ENCODE results near the gene SELPLG.

The SELPLG gene

GRCh38 chr12:108580531-108580930 is 53.2 kb downstream of the SELPLG start:
- no peaks in the 10 kb centered on the region for H3K9me2 ChIP-seq (replicated peaks; ENCODE audit: insufficient read depth, low read length)
- no peaks in the 10 kb centered on the region for H4K20me1 ChIP-seq (ENCODE audit: insufficient read depth, low read length)
- no peaks in the 10 kb centered on the region for H3K9me3 ChIP-seq (replicated peaks; ENCODE audit: insufficient read depth, low read length)
- H3K27ac ChIP-seq (ENCODE audit: low read length), result no peak overlapping the region
- no peak overlapping the region for H3K4me2 ChIP-seq (ENCODE audit: low read depth, low read length)
- no peaks in the 10 kb centered on the region for H3K79me2 ChIP-seq (ENCODE audit: low read length)
- no peaks in the 10 kb centered on the region for H3K27me3 ChIP-seq (replicated peaks; ENCODE audit: insufficient read depth, low read length)
- no peak overlapping the region for H2AFZ ChIP-seq (ENCODE audit: low read length)
- H3K4me3 ChIP-seq (ENCODE audit: low read length), result no peak overlapping the region
- TF ChIP-seq EZH2phosphoT487 (IDR thresholded peaks at IDR 0.05; ENCODE audit: low read length), result no peak
- no peak for DNase-seq
- H3K4me1 ChIP-seq (ENCODE audit: low read length), result peaks cover 33% of the 10 kb centered on the region
- no peak overlapping the region for H3K9ac ChIP-seq (ENCODE audit: low read length)
- H3K36me3 ChIP-seq (replicated peaks; ENCODE audit: insufficient read depth, low read length), result no peaks in the 10 kb centered on the region
- H3F3A ChIP-seq (ENCODE audit: insufficient read depth, low read length), result peaks cover 12% of the 10 kb centered on the region

GRCh38 chr12:108578813-108579212 is 54.9 kb downstream of the SELPLG start:
- no peak for TF ChIP-seq EZH2 (optimal IDR thresholded peaks at IDR 0.05; ENCODE audit: low read depth, low read length)
- TF ChIP-seq EZH2phosphoT487 (IDR thresholded peaks at IDR 0.05; ENCODE audit: low read length), result no peak
- TF ChIP-seq CTCF (IDR thresholded peaks at IDR 0.05; ENCODE audit: low read length), result no peak
- peaks cover 47% of the 10 kb centered on the region for H3K4me1 ChIP-seq (ENCODE audit: low read length)
- H3K9me2 ChIP-seq (replicated peaks; ENCODE audit: insufficient read depth, low read length), result no peaks in the 10 kb centered on the region
- no peak overlapping the region for H2AFZ ChIP-seq (ENCODE audit: low read length)
- no peak overlapping the region for H3K4me3 ChIP-seq (ENCODE audit: low read length)
- H4K20me1 ChIP-seq (ENCODE audit: insufficient read depth, low read length), result no peaks in the 10 kb centered on the region
- no peak for DNase-seq
- H3K9ac ChIP-seq (ENCODE audit: low read length), result no peak overlapping the region
- peaks cover 24% of the 10 kb centered on the region for H3F3A ChIP-seq (ENCODE audit: insufficient read depth, low read length)
- no peaks in the 10 kb centered on the region for H3K79me2 ChIP-seq (ENCODE audit: low read length)
- H3K4me2 ChIP-seq (ENCODE audit: low read depth, low read length), result no peak overlapping the region
- H3K36me3 ChIP-seq (replicated peaks; ENCODE audit: insufficient read depth, low read length), result no peaks in the 10 kb centered on the region
- H3K27ac ChIP-seq (ENCODE audit: low read length), result no peak overlapping the region
- no peaks in the 10 kb centered on the region for H3K9me3 ChIP-seq (replicated peaks; ENCODE audit: insufficient read depth, low read length)
- H3K27me3 ChIP-seq (replicated peaks; ENCODE audit: insufficient read depth, low read length), result no peaks in the 10 kb centered on the region

- H3K4me1 ChIP-seq (ENCODE audit: low read length), result peaks cover 52% of the 10 kb centered on the region
- H3K36me3 ChIP-seq (replicated peaks; ENCODE audit: insufficient read depth, low read length), result no peaks in the 10 kb centered on the region
- H3K4me3 ChIP-seq (ENCODE audit: low read length), result no peak overlapping the region
- no peak for DNase-seq
- no peaks in the 10 kb centered on the region for H3K27me3 ChIP-seq (replicated peaks; ENCODE audit: insufficient read depth, low read length)
- no peak overlapping the region for H3K9ac ChIP-seq (ENCODE audit: low read length)
- H2AFZ ChIP-seq (ENCODE audit: low read length), result no peak overlapping the region
- H4K20me1 ChIP-seq (ENCODE audit: insufficient read depth, low read length), result no peaks in the 10 kb centered on the region
- H3K79me2 ChIP-seq (ENCODE audit: low read length), result no peaks in the 10 kb centered on the region
- no peak overlapping the region for H3K27ac ChIP-seq (ENCODE audit: low read length)
- no peaks in the 10 kb centered on the region for H3K9me3 ChIP-seq (replicated peaks; ENCODE audit: insufficient read depth, low read length)
- no peak overlapping the region for H3K4me2 ChIP-seq (ENCODE audit: low read depth, low read length)
- TF ChIP-seq EZH2phosphoT487 (IDR thresholded peaks at IDR 0.05; ENCODE audit: low read length), result no peak
- peaks cover 28% of the 10 kb centered on the region for H3F3A ChIP-seq (ENCODE audit: insufficient read depth, low read length)
- no peaks in the 10 kb centered on the region for H3K9me2 ChIP-seq (replicated peaks; ENCODE audit: insufficient read depth, low read length)
Observed at GRCh38 chr12:108578264-108578663, 55.4 kb downstream of the SELPLG start.

GRCh38 chr12:108577458-108577857 is 56.2 kb downstream of the SELPLG start:
- Histone ChIP-seq H3K9me2 (replicated peaks; ENCODE audit: insufficient read depth, low read length) (no peaks in the 10 kb centered on the region), H3K4me1 (ENCODE audit: low read length) (peaks cover 59% of the 10 kb centered on the region), H3F3A (ENCODE audit: insufficient read depth, low read length) (peaks cover 34% of the 10 kb centered on the region), H3K27ac (ENCODE audit: low read length) (no peak overlapping the region), H4K20me1 (ENCODE audit: insufficient read depth, low read length) (no peaks in the 10 kb centered on the region), H3K36me3 (replicated peaks; ENCODE audit: insufficient read depth, low read length) (no peaks in the 10 kb centered on the region), H3K9me3 (replicated peaks; ENCODE audit: insufficient read depth, low read length) (no peaks in the 10 kb centered on the region), H2AFZ (ENCODE audit: low read length) (no peak overlapping the region), H3K4me3 (ENCODE audit: low read length) (no peak overlapping the region), H3K79me2 (ENCODE audit: low read length) (no peaks in the 10 kb centered on the region), H3K27me3 (replicated peaks; ENCODE audit: insufficient read depth, low read length) (no peaks in the 10 kb centered on the region), H3K9ac (ENCODE audit: low read length) (no peak overlapping the region), H3K4me2 (ENCODE audit: low read depth, low read length) (no peak overlapping the region)
- no peak for TF ChIP-seq EZH2 (optimal IDR thresholded peaks at IDR 0.05; ENCODE audit: low read depth, low read length)
- TF ChIP-seq CTCF (IDR thresholded peaks at IDR 0.05; ENCODE audit: low read length), result no peak
- no peak for TF ChIP-seq EZH2phosphoT487 (IDR thresholded peaks at IDR 0.05; ENCODE audit: low read length)
- DNase-seq, result no peak
